Measurements from ENCODE around the gene DUSP6. TPM values are rescaled to one million over a fixed set of nuclear protein-coding genes. Genes with fewer than 3 reads are reported as not detected.

DUSP6 gene
- total and polyA plus RNA-seq, 2 of the 13 experiments (the other 11 are each of a cell fraction or from before 2014, with no cell fraction given): 40.9 to 161 TPM

GRCh38 chr12:89353823-89354611 lies 1.7 kb upstream of the DUSP6 start (continued):
- TF ChIP-seq UBTF (CRISPR knock-in tag; IDR thresholded peaks at IDR 0.05) (peak; percentile 96), HMGXB3 (CRISPR knock-in tag; IDR thresholded peaks at IDR 0.05; ENCODE audit: borderline replicate concordance) (no peak; the same call in 1 of the 2 replicates), SP5 (CRISPR knock-in tag; IDR thresholded peaks at IDR 0.05; ENCODE audit: borderline replicate concordance, low read depth) (peak; percentile 88), KLF11 (CRISPR knock-in tag; IDR thresholded peaks at IDR 0.05) (peak; percentile 34; the same call in 1 of the 2 replicates), DRAP1 (CRISPR knock-in tag; IDR thresholded peaks at IDR 0.05) (peak; percentile 55), RFX1 (IDR thresholded peaks at IDR 0.05) (no peak), NFE2L2 (IDR thresholded peaks at IDR 0.05; ENCODE audit: low read length) (no peak), ZNF557 (CRISPR knock-in tag; IDR thresholded peaks at IDR 0.05) (no peak), NCOA5 (CRISPR knock-in tag; IDR thresholded peaks at IDR 0.05) (no peak), DDIT3 (CRISPR knock-in tag; IDR thresholded peaks at IDR 0.05) (no peak), ZNF20 (CRISPR knock-in tag; IDR thresholded peaks at IDR 0.05) (peak; percentile 68; the same call in 1 of the 2 replicates), ATF2 (CRISPR knock-in tag; IDR thresholded peaks at IDR 0.05) (peak; percentile 8; the same call in 1 of the 2 replicates), TERF1 (CRISPR knock-in tag; IDR thresholded peaks at IDR 0.05) (no peak), SMAD9 (CRISPR knock-in tag; IDR thresholded peaks at IDR 0.05) (no peak; the same call in 1 of the 2 replicates), ZNF562 (CRISPR knock-in tag; IDR thresholded peaks at IDR 0.05; ENCODE audit: borderline replicate concordance) (peak; percentile 29; the same call in 1 of the 2 replicates), ZNF776 (CRISPR knock-in tag; IDR thresholded peaks at IDR 0.05) (no peak; the same call in 1 of the 2 replicates), SPEN (CRISPR knock-in tag; IDR thresholded peaks at IDR 0.05; ENCODE audit: low read depth) (no peak; the same call in 1 of the 2 replicates)
